A172 (cell line): Measurements from ENCODE around the gene ARHGEF3. TPM values are rescaled to one million over a fixed set of nuclear protein-coding genes. Genes with fewer than 3 reads are reported as not detected.
"Not testable (repeated sequence)": the region's sequence is repeated elsewhere in the genome, so short reads cannot be mapped to it uniquely, and the experiment has no call there.

Source experiments
- DNase-seq: peaks from one replicate; pipeline ENCODE4 v3.0.0-alpha.2; 2015; ENCODE audit warnings: low spot score
- total RNA-seq: library from RNA; depleted of rRNA; stranded (reverse); fragments of >200 nt; shearing (Covaris generic); gene quantifications from 2 replicates; pipeline ENCODE4 v1.2.3, GENCODE V29; 2014

ARHGEF3 gene
- total RNA-seq, 1 experiment from 2014 or later, result 10.4 TPM

DNA sequence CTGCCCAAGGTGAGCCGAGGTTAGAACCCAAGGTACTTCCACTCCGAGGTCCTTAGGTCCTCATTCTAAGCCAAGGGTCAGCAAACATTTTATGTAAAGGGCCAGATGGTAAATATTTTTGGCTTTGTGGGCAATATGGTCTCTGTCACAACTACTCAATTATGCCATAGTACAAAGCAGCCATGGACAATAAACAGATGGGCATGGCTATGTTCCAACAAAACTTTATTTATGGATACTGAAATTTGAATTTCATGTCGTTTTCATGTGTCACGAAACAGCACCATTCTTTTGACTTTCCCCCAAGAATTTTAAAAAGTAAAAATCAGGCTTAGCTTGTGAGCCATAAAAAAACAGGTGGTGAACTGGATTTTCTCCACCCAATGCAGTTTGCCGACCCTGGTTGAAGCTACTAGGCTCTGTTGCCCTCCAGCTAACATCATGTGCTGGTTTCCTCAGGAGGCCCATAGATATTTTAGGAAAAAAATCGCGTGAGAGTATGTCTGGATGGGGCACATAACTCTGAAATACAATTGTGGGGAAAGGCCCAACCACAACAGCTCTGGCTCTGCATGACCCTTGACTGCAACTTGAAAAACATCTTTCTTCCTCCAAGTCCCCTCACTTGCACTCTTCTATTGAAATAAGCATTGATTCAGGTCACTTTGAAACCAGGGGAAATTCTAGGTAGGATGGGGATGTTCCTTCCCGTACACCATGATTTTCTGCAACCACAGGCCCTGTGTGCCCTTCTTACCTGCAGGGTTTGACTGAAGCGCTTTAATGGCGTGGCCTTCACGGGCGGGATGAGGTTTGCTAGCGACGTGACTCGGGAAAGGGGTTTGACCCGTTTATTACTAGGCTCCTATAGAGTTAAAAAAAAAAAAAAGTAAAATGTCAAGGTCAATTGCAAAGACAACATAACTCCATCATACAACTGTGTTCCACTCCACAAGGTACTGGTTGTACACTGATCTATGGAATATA, 28.5 kb downstream of the ARHGEF3 start:
- DNase-seq, result no peak

DNA sequence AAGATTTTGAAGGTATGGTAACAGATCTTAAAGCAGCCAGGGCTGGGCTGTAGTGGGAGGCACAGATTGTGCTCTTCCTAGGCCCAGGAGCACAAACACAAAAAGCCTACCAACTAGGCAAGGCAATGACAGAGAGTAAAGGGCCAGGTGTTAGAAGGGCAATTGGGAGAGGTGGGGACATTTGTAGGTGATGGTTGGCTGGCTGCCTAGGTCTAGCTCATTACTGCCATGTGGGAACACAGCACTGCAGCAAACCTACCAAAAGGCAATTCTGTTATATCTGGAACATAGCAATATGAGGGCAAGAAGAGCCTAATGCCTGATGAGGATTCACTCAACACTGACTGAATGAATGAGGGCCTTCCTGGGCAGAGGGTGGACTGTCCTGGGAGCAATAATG, 30.4 kb downstream of the ARHGEF3 start:
- no peak for DNase-seq

DNA sequence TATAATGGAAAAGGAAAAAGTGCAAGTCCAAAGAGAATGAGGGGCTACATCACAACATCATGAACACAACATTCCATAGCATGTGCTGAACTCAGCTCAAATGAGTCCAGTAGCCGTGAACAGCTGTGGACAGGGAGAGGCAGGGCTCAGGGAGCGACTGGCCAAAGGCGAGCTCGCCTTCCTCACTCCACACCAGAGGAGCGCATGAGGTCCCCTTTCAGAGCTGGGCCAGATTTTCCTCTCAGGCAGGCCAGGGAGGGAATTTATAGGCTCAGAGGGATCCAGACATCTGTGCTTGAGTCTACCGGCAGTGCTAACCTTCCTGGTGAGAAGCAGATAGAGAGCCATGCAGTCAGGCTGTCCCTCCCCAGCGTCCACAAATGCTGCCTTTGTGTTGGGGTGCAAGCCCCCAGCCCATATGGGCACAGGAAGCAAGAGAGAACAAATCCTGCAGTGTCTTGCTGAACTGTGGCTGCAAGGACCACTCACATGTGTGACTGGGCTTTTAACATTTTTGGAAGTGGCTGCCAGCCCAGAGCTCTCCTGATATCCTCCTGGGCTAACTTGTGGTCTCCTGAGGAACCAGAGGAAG, 32.5 kb downstream of the ARHGEF3 start:
- no peak for DNase-seq

DNA sequence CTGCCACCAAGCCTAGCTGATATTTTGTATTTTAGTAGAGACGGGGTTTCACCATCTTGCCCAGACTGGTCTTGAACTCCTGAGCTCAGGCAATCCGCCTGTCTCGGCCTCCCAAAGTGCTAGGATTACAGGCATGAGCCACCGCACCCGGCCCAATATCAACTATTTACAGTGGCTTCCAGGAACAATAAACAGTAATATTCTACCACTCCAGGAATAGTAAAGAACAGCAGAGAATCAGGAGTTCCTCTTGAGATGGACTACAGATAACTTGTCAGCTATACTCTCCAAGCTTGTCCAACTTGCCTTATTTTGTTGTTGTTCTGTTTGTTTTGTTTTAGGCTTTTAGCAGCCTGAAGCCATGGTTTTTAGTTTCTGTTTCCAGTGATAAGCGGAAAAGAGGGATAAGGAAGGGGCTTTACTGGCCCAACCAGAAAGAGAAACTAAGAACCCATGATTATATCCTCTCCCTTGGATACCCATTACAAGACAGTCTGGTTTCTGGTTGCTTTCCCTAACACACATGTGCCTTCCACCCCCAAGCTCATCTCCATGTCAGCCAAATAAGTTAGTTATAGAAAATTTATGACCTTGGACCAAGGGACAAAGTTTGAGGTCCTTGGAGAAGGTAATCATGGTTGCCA, 36.7 kb downstream of the ARHGEF3 start:
- DNase-seq, result no peak

DNA sequence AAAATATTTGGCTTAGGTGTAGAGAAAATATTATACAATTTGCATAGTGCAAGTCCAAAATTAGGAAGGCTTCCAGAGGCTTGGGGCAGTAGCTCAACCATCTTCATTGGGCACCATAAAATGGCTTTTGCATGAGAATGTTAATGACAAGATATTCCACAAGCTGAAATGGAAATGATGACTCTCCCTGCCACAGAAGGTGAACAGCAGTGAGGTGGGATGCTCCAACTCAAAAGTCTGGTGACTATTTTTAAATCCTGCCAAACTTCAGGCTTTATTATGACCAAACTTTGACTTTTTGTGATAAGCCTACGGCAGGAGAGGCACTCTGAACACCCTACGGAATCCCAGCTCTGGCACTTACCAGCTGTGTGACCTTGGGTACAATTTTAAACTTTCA, 37.6 kb downstream of the ARHGEF3 start:
- DNase-seq, result no peak

DNA sequence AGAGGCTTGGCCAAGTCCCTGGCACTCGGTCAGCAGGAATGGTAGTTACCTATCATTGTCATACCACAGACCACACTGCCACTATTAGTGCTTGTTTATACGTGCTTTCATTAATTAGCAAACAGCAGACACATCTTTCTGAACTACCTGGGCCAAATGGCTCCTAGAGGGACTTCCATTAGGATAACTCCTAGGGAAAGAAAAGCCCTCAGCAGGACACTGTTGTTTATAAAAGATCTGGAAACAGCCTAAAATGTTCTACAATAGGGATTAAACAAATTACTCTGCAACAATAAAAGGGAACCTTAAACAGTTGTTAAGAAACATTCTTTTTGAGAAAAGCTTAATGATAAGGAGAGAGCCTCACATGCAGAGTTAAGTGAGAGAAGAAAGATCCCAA, 38.5 kb downstream of the ARHGEF3 start:
- no peak for DNase-seq

DNA sequence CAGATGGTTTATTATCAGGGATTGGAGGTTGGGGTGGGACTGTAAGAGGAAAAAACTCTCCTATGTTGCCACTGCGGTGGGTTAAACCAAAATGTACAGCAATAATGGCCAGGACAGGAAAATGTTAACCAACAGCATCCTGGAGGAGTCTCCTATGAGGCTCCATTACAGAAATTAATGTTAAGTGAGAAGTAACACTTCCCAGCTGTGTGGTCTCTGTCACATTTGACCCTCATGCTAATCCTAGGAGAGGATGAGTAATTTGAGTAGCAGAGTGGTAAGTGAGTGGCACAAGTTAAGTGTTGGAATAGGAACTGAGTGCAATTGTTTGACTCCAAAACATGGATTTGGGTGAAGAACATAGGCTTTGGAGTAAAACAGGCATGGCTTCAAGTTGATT, 39.0 kb downstream of the ARHGEF3 start:
- no peak for DNase-seq

DNA sequence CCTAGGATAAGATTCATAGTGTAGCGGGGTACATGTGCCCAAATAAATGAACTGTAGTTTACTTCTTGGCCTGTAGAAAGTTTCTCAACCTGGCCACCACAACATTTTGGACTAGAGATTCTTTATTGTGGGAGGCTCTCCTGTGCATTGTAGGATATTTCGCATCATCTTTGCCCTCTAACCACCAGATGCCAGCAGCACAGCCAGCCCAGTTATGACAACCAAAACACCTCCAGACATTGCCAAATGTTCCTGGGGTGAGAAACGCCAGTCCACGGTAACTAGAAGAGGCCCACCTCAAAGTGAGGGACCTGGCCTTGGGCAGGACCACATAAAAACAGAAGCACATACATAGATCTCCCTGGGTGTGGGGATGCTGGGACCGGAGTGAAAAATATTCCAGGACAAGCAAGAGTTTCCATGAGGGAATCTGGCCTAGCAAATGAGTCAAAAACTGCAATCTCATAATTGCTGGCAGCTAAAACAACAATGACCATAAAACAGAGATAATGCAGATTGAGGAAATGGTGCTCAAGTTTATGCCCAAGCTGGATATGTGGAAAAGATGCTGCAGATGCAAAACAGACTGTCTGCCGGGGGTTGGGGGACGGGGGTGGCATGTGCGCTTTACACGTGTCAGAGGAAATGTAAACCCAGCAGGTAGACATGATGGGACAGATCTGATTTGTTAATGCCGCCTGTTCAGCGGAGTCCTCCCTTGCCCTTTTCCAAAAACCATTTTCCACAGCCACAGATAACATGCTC, 39.7 kb downstream of the ARHGEF3 start:
- no peak for DNase-seq

DNA sequence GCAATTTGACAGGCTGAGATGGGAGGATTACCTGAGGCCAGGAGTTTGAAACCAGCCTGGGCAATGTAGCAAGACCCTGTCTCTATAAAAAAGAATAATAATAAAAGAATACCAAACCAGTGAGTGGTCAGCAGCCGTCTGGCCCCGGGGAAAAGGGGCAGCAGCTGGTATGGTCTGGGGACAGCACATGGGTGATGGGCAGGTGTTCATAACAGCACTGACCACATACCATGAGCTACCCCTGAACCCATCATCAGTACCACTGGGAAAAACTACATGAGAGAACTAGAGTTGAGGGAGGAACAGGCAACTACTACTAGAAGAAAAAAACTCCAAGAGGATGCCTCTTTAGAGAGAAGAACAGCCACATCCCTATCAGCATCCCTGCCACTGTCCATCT, 40.7 kb downstream of the ARHGEF3 start:
- no peak for DNase-seq

DNA sequence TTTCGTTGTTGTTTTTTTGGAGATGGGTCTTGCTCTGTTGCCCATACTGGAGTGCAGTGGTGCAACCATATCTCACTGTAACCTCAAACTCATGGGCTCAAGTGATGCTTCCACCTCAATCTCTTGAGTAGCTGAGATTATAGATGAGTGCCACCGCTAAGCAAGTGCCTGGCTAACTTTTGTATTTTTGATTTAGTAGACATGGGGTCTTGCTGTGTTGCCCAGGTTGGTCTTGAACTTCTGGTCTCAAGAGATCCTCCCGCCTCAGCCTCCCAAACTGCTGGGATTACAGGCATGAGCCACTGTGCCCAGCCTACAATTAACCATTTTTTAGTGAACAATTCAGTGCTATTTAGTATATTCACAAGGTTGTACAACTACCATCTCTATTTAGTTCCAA, 42.2 kb downstream of the ARHGEF3 start:
- DNase-seq, result no peak

DNA sequence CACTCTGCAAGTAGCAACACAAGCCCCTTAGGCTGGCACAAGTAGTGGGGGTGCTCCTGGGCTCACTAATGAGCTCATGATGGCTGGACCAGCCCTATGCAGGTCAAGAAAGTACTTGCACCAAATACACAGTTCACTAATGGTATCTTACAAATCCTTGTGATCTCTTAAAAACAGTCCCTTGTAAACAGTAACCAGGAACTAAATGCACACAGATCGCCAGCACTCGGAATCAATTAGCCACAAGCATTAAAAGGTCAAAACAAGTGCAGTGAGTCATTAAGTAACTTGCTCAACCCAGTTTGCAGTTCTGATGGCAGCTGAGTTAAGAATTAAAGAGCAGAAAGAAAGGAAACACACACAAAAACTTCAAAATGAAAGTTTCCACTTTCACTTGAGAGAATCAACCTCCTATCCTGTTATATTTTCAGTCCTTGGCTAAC, 43.2 kb downstream of the ARHGEF3 start:
- DNase-seq, result peak; percentile 70

DNA sequence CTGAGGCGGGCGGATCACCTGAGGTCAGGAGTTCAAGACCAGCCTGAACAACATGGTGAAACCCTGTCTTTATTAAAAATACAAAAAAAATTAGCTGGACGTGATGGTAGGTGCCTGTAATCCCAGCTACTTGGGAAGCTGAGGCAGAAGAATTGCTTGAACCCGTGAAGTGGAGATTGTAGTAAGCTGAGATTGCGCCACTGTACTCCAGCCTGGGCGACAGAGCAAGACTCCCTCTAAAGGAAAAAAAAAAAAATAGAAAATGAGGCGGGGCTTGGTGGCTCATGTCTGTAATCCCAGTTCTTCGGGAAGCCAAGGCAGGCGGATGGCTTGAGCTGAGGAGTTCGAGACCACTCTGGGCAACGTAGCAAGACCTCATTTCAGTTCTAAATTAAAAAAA, 43.7 kb downstream of the ARHGEF3 start:
- not testable (repeated sequence) for DNase-seq

DNA sequence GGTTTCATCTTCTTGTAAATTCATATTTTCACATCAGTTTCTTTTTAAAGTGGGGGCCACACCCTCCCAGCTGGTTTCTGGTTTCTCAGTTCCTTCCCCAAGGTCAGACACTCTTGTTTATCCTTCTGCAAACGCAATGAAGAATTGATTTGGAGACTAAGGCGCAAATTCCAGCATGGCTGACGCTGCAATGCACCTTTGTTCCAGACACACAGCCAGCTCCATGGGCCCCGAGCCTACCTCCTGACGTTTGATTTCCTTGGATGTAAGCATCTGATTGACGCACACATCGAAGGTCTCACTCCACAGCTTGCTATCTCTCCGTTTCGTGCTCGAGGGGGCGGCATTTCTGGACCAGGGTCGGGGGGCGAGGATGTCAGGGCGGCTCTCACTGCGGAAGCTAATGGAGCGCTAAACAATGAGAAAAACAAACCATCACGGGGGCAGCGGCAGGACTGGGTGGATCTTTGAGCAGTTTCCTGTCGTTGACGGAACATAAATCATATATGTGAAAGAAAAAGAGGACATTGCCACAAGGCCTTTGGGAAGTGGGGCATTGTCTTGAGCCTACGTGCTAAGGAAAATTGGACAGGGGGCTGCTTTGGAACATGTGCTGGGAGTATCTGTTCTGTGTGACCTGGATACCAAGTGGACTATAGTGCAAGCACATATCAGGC, 46.9 kb downstream of the ARHGEF3 start:
- DNase-seq, result no peak

DNA sequence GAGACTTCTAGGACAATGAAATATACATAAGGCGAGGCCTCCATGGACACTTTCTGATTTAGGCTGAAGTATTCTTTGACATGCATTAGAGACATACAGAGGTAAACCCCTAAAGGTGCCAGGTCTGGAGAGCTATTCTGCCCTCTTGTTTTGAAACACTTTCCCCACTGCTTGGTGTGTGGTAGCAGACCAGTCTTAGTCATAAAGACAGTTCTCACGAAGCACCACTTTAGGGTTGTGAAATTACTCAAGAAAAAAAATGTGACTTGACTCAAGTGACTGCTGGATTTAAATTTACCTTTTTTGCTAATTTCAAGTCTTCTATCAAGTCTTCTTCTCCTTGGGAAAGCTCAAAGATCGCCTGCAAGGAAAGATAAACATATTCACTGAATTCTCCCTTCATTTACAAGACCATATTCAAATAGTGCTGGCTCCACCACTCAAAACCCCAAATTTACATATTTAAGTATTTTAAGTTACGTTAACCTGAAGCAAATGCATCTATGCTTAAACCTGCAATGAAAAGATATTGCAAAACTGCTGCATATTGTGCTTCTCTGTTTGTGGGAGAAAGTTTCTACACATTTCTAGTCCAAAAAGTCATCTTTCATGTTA, 48.4 kb downstream of the ARHGEF3 start:
- no peak for DNase-seq

DNA sequence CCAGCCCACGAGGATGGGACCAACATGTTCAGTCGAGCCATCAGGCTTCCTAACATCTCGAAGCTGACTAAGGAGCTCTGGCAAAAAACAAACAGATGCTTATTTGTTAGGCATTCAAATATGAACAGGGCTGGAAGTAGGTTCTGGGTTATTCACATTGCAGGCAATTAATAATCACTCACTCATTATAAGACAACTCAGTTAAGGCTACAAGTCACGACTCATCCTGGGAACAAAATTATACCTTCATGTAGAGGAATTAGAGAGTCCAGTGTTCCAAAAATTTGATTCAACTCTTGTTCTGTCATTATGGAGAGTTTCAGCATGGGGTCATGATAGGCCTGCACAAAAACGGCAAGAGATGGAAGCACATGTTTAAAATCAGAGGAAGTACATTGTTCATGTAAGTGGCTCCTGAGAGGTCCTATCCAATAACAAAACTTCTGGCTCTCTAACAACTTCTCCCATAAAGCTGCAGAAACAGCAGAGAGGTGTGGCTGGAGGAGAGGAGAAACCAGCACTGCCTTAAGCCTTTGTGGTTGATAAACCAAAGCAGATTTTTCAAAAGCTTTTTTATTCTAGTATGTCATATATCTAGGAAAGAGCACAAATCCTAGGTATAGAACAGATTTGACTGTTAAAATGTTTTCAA, 50.6 kb downstream of the ARHGEF3 start:
- DNase-seq, result no peak

DNA sequence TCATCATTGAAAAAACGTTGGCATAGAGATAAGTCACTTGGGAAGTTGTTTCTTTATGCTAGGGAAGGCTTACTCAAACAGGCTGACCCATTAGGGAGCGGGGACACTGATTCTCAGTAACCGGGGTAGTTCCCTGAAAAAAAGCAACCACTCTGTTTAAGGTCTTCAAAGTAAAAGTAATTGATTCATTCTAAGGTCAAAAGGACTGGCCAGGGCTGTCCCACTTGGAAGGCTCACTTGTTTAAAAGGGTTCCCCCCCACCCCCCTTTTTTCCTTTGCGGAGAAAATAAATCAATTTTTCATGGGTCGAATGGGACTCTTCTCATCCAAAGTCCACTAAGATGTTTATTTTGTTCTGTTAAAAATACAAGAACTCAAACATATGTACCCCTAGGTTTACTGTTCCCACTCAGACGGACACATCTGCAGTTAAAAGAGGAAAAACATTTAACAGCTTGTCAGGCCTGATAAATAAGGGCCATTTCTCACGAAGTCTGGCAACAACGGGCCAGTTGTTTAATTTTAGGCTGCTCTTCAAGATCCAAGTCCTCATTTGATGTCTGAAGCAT, 53.0 kb downstream of the ARHGEF3 start:
- no peak for DNase-seq

DNA sequence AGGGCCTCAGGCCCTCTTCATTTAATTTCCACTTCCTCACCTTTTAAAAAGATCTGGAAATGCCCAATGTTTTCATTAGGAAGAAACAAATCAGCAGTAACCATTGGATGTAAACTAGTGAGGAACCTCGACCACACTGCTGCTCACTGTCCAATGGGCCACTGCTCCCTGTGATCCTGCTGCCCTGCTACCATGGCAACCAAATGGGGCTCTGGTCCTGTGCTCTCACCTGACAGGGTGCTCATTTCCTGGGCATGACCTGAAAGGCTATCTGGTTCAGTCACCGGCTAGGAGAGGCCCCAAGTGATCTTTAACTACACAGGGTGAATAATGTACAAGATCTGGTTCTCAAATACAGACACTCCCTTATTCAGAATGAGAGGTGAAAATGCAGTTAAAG, 54.6 kb downstream of the ARHGEF3 start:
- no peak for DNase-seq

DNA sequence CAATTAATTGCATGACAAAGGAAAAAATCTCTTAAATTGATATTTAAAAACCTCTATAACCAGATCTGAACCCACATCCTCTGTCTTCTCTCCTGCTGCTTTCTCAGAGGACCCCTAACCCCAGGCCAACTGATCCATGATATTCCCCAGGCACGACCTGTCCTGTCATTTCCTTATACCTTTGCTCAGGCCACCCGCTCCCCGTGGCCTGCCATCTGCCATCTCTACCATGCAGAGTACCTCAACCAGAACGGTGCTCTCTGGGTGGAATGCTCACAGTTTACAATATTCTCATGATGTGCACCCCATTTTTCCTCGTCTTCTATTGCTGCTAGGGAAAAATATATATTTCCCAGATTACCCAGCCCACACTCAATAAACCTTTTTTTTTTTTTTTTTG, 57.7 kb downstream of the ARHGEF3 start:
- no peak for DNase-seq

DNA sequence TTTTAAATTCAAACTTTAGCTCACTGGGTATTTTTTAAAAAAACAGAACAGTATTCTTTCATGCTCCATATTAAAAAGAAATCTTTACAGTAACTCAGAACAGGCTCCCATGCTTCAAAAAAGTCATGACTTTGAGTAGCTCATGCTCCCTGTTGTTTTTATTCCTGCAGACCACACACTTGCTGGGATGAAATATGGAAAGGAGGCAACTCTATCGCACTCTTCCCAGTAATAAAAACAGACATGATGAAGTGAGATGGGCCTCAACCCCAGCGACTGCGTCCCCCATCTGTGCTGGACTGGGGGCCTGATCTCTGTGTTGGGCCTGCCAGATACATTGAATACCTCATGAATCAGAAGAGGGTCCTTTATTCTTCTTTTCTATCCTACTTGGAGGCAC, 58.9 kb downstream of the ARHGEF3 start:
- no peak for DNase-seq

DNA sequence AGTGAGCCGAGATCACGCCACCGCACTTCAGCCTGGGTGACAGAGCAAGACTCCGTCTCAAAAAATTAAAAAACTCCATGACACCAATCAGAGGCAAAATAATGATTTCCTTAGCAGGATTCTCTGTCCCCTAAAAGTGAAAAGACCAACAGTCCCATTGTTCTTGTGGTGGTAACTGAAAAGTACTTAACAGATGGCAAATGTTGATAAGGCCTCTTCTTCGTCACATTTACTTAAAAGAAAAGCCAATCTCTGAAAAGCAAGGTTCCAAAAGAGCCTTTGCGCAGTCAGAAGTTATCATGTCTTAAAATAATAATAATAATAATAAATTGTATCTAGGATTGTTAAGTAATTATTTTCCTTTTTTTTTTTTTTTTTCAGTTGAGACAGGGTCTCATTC, 62.7 kb downstream of the ARHGEF3 start:
- DNase-seq, result no peak
